ENCODE data around the gene ANO5.
"Not testable (repeated sequence)": the region's sequence is repeated elsewhere in the genome, so short reads cannot be mapped to it uniquely, and the experiment has no call there.

ANO5 gene

GRCh38 chr11:22256876-22257275 is 64.0 kb downstream of the ANO5 start:
- no peak for TF ChIP-seq CTCF (conservative IDR thresholded peaks at IDR 0.05; ENCODE audit: control insufficient read depth, insufficient read depth, low read depth, low read length)
- H3K4me3 ChIP-seq (ENCODE audit: control insufficient read depth, low read depth, low read length), result no peak overlapping the region
- no peak for DNase-seq (ENCODE audit: low read depth)

- no peak overlapping the region for H3K4me3 ChIP-seq (ENCODE audit: control insufficient read depth, low read depth, low read length)
- no peak for DNase-seq (ENCODE audit: low read depth)
- no peak for TF ChIP-seq CTCF (conservative IDR thresholded peaks at IDR 0.05; ENCODE audit: control insufficient read depth, insufficient read depth, low read depth, low read length)
Observed at GRCh38 chr11:22263613-22264012, 70.7 kb downstream of the ANO5 start.

- not testable (repeated sequence) for H3K4me3 ChIP-seq (ENCODE audit: control insufficient read depth, low read depth, low read length); DNase-seq (ENCODE audit: low read depth)
Observed at GRCh38 chr11:22268983-22269624, 76.2 kb downstream of the ANO5 start.

- no peak for TF ChIP-seq CTCF (conservative IDR thresholded peaks at IDR 0.05; ENCODE audit: control insufficient read depth, insufficient read depth, low read depth, low read length)
- no peak overlapping the region for H3K4me3 ChIP-seq (ENCODE audit: control insufficient read depth, low read depth, low read length)
- DNase-seq (ENCODE audit: low read depth), result no peak
Observed at GRCh38 chr11:22273781-22274180, 80.9 kb downstream of the ANO5 start.

- no peak overlapping the region for H3K4me3 ChIP-seq (ENCODE audit: control insufficient read depth, low read depth, low read length)
- no peak for TF ChIP-seq CTCF (conservative IDR thresholded peaks at IDR 0.05; ENCODE audit: control insufficient read depth, insufficient read depth, low read depth, low read length)
- no peak for DNase-seq (ENCODE audit: low read depth)
Observed at GRCh38 chr11:22275600-22275999, 82.7 kb downstream of the ANO5 start.

GRCh38 chr11:22276535-22276934 is 83.7 kb downstream of the ANO5 start:
- no peak for DNase-seq (ENCODE audit: low read depth)
- no peak overlapping the region for H3K4me3 ChIP-seq (ENCODE audit: control insufficient read depth, low read depth, low read length)
- TF ChIP-seq CTCF (conservative IDR thresholded peaks at IDR 0.05; ENCODE audit: control insufficient read depth, insufficient read depth, low read depth, low read length), result no peak

GRCh38 chr11:22284991-22285390 is 92.1 kb downstream of the ANO5 start:
- H3K4me3 ChIP-seq (ENCODE audit: control insufficient read depth, low read depth, low read length); DNase-seq (ENCODE audit: low read depth): not testable (repeated sequence)

GRCh38 chr11:22302368-22302767 is 109.5 kb downstream of the ANO5 start:
- no peak overlapping the region for H3K4me3 ChIP-seq (ENCODE audit: control insufficient read depth, low read depth, low read length)

More at GRCh38 chr11:22302368-22302767, 109.5 kb downstream of the ANO5 start:
- TF ChIP-seq CTCF (conservative IDR thresholded peaks at IDR 0.05; ENCODE audit: control insufficient read depth, insufficient read depth, low read depth, low read length), result no peak
- DNase-seq (ENCODE audit: low read depth), result no peak
